ENCODE results near the gene RNF220. TPM values are rescaled to one million over a fixed set of nuclear protein-coding genes. Genes with fewer than 3 reads are reported as not detected.
A peak's percentile ranks its signal among the peaks of the same experiment; 100 is the strongest.

Gene RNF220
- total RNA-seq, 1 experiment from 2014 or later: 66.6 TPM

GRCh38 chr1:44677201-44677766 is 272.2 kb downstream of the RNF220 start:
- CTCF ChIA-PET: no interaction called here
- peaks cover 35% of the 10 kb centered on the region for H3K4me1 ChIP-seq (ENCODE audit: insufficient read depth, low read length)
- 0 out of 2 replicates have a peak overlapping the region, but pooled peaks have one; percentile 12 for H2AFZ ChIP-seq (ENCODE audit: low read length)
- no peaks in the 10 kb centered on the region for H3K79me2 ChIP-seq (ENCODE audit: low read length)
- no peak overlapping the region for H3K4me3 ChIP-seq (ENCODE audit: low read length)
- H3K9ac ChIP-seq (ENCODE audit: low read length): no peak overlapping the region
- H3K4me2 ChIP-seq (ENCODE audit: low read length): peak overlapping the region; percentile 13
- H3K36me3 ChIP-seq (ENCODE audit: low read depth, low read length): no peaks in the 10 kb centered on the region
- H3K9me2 ChIP-seq (replicated peaks; ENCODE audit: low read length): no peaks in the 10 kb centered on the region
- H3K27me3 ChIP-seq (ENCODE audit: low read length): no peaks in the 10 kb centered on the region
- intact Hi-C loops (cut with micrococcal nuclease): loop anchor here (1.0 kb wide), 1 partner anchor 22 kb away; no protein-coding TSS in a partner anchor
- no peak overlapping the region for H3K27ac ChIP-seq (ENCODE audit: low read length)
- no peaks in the 10 kb centered on the region for H3F3A ChIP-seq (ENCODE audit: low read length, unreplicated experiment)
- H4K20me1 ChIP-seq (ENCODE audit: low read length): no peaks in the 10 kb centered on the region
- ATAC-seq: no peak
- TF ChIP-seq CTCF (conservative IDR thresholded peaks at IDR 0.05; ENCODE audit: low read depth, low read length): peak; percentile 81
- no peak for TF ChIP-seq EZH2phosphoT487 (IDR thresholded peaks at IDR 0.05; ENCODE audit: borderline replicate concordance, low read length)
- POLR2A ChIA-PET (ENCODE audit: unreplicated experiment): interaction anchor here (0.6 kb wide), 1 partner anchor 12 kb away, joined by 3 read pairs; no protein-coding TSS in a partner anchor
- BruUV-seq (replicated peaks): no TSS peak
- H3K9me3 ChIP-seq (ENCODE audit: low read length): no peaks in the 10 kb centered on the region
- DNase-seq: peak; percentile 67

- no peaks in the 10 kb centered on the region for H4K20me1 ChIP-seq (ENCODE audit: low read length)
- H3K4me2 ChIP-seq (ENCODE audit: low read length): no peak overlapping the region
- H3K9ac ChIP-seq (ENCODE audit: low read length): no peak overlapping the region
- H3K9me2 ChIP-seq (replicated peaks; ENCODE audit: low read length): no peaks in the 10 kb centered on the region
- ChIA-PET POLR2A (ENCODE audit: unreplicated experiment) (no interaction called here), CTCF (no interaction called here)
- no peak for TF ChIP-seq CTCF (conservative IDR thresholded peaks at IDR 0.05; ENCODE audit: low read depth, low read length)
- no peak for TF ChIP-seq EZH2phosphoT487 (IDR thresholded peaks at IDR 0.05; ENCODE audit: borderline replicate concordance, low read length)
- TF ChIP-seq EZH2 (IDR thresholded peaks at IDR 0.05; ENCODE audit: low read length, unreplicated experiment): no peak
- H2AFZ ChIP-seq (ENCODE audit: low read length): no peak overlapping the region
- H3F3A ChIP-seq (ENCODE audit: low read length, unreplicated experiment): no peaks in the 10 kb centered on the region
- intact Hi-C loops (cut with micrococcal nuclease): no loop called here
- ATAC-seq (no peak), DNase-seq (no peak)
- H3K27ac ChIP-seq (ENCODE audit: low read length): no peak overlapping the region
- no peaks in the 10 kb centered on the region for H3K79me2 ChIP-seq (ENCODE audit: low read length)
- no peaks in the 10 kb centered on the region for H3K36me3 ChIP-seq (ENCODE audit: low read depth, low read length)
- no TSS peak for BruUV-seq (replicated peaks)
- no peaks in the 10 kb centered on the region for H3K27me3 ChIP-seq (ENCODE audit: low read length)
- no peak overlapping the region for H3K4me3 ChIP-seq (ENCODE audit: low read length)
- peaks cover 26% of the 10 kb centered on the region for H3K4me1 ChIP-seq (ENCODE audit: insufficient read depth, low read length)
- no peaks in the 10 kb centered on the region for H3K9me3 ChIP-seq (ENCODE audit: low read length)
These were observed 273.1 kb downstream of the RNF220 start for GRCh38 chr1:44678120-44678519.

- Histone ChIP-seq H3K27me3 (ENCODE audit: low read length) (no peaks in the 10 kb centered on the region), H3K9ac (ENCODE audit: low read length) (no peak overlapping the region), H2AFZ (ENCODE audit: low read length) (no peak overlapping the region), H3K27ac (ENCODE audit: low read length) (no peak overlapping the region), H3K79me2 (ENCODE audit: low read length) (no peaks in the 10 kb centered on the region), H3K4me1 (ENCODE audit: insufficient read depth, low read length) (peaks cover 21% of the 10 kb centered on the region), H3K4me3 (ENCODE audit: low read length) (no peak overlapping the region), H3K4me2 (ENCODE audit: low read length) (no peak overlapping the region), H3K9me2 (replicated peaks; ENCODE audit: low read length) (no peaks in the 10 kb centered on the region), H3K36me3 (ENCODE audit: low read depth, low read length) (no peaks in the 10 kb centered on the region), H3F3A (ENCODE audit: low read length, unreplicated experiment) (no peaks in the 10 kb centered on the region), H4K20me1 (ENCODE audit: low read length) (no peaks in the 10 kb centered on the region), H3K9me3 (ENCODE audit: low read length) (no peaks in the 10 kb centered on the region)
- no peak for ATAC-seq
- TF ChIP-seq EZH2phosphoT487 (IDR thresholded peaks at IDR 0.05; ENCODE audit: borderline replicate concordance, low read length) (no peak), CTCF (conservative IDR thresholded peaks at IDR 0.05; ENCODE audit: low read depth, low read length) (no peak), EZH2 (IDR thresholded peaks at IDR 0.05; ENCODE audit: low read length, unreplicated experiment) (no peak)
- ChIA-PET POLR2A (ENCODE audit: unreplicated experiment) (no interaction called here), CTCF (no interaction called here)
- no peak for DNase-seq
- intact Hi-C loops (cut with micrococcal nuclease): no loop called here
- no TSS peak for BruUV-seq (replicated peaks)
These were observed 273.6 kb downstream of the RNF220 start for GRCh38 chr1:44678626-44679025.
